ENCODE results near the gene EFL1.
"Not testable (repeated sequence)": the region's sequence is repeated elsewhere in the genome, so short reads cannot be mapped to it uniquely, and the experiment has no call there.

EFL1 gene

GRCh38 chr15:82210066-82210597 lies 52.4 kb downstream of the EFL1 start:
- intact Hi-C loops (cut with DNase I; ENCODE audit: low total_unique reads); H3K4me3 ChIP-seq: not testable (repeated sequence)

GRCh38 chr15:82204575-82204974 lies 58.0 kb downstream of the EFL1 start:
- H3K4me1 ChIP-seq; H3K36me3 ChIP-seq; H3K9me3 ChIP-seq; intact Hi-C loops (cut with DNase I; ENCODE audit: low total_unique reads); H3K4me3 ChIP-seq; H3K27ac ChIP-seq; DNase-seq; H3K27me3 ChIP-seq: not testable (repeated sequence)

More at GRCh38 chr15:82210066-82210597, 52.4 kb downstream of the EFL1 start:
- H3K27ac ChIP-seq, H3K4me1 ChIP-seq, H3K9me3 ChIP-seq, H3K27me3 ChIP-seq, DNase-seq: not testable (repeated sequence)
- peaks cover 0 to 12% (median 0%) of the 10 kb centered on the region in 3 donors for H3K36me3 ChIP-seq

GRCh38 chr15:82197733-82198594 lies 64.6 kb downstream of the EFL1 start:
- Histone ChIP-seq H3K36me3 (no peaks in the 10 kb centered on the region), H3K4me3 (no peak overlapping the region), H3K9me3 (no peaks in the 10 kb centered on the region), H3K27me3 (no peaks in the 10 kb centered on the region), H3K27ac (no peak overlapping the region), H3K4me1 (no peaks in the 10 kb centered on the region)
- DNase-seq = peak; percentile 62 to 69
- peak; percentile 75 to 76 for TF ChIP-seq CTCF (IDR thresholded peaks at IDR 0.05)
- intact Hi-C loops (cut with DNase I; ENCODE audit: low total_unique reads) = no loop called here

- intact Hi-C loops (cut with DNase I; ENCODE audit: low total_unique reads) = no loop called here
- H3K4me3 ChIP-seq = no peak overlapping the region
Observed at GRCh38 chr15:82196353-82196752, 66.2 kb downstream of the EFL1 start.

GRCh38 chr15:82195818-82196217 lies 66.7 kb downstream of the EFL1 start:
- DNase-seq; H3K9me3 ChIP-seq; H3K36me3 ChIP-seq; H3K4me3 ChIP-seq; intact Hi-C loops (cut with DNase I; ENCODE audit: low total_unique reads); H3K4me1 ChIP-seq; H3K27me3 ChIP-seq; H3K27ac ChIP-seq: not testable (repeated sequence)

More at GRCh38 chr15:82196353-82196752, 66.2 kb downstream of the EFL1 start:
- Histone ChIP-seq H3K9me3 (no peaks in the 10 kb centered on the region), H3K27me3 (no peaks in the 10 kb centered on the region), H3K36me3 (no peaks in the 10 kb centered on the region), H3K27ac (no peak overlapping the region), H3K4me1 (no peaks in the 10 kb centered on the region)
- DNase-seq = no peak
- no peak for TF ChIP-seq CTCF (IDR thresholded peaks at IDR 0.05)

- H3K9me3 ChIP-seq; H3K27me3 ChIP-seq; intact Hi-C loops (cut with DNase I; ENCODE audit: low total_unique reads); DNase-seq; H3K4me3 ChIP-seq; H3K27ac ChIP-seq; H3K4me1 ChIP-seq; H3K36me3 ChIP-seq: not testable (repeated sequence)
Observed at GRCh38 chr15:82194488-82194887, 68.0 kb downstream of the EFL1 start.

GRCh38 chr15:82193435-82193834 lies 69.1 kb downstream of the EFL1 start:
- intact Hi-C loops (cut with DNase I; ENCODE audit: low total_unique reads) = not testable (repeated sequence)

GRCh38 chr15:82192394-82192793 lies 70.1 kb downstream of the EFL1 start:
- H3K36me3 ChIP-seq; H3K27me3 ChIP-seq; H3K4me1 ChIP-seq; H3K27ac ChIP-seq; intact Hi-C loops (cut with DNase I; ENCODE audit: low total_unique reads); DNase-seq; H3K9me3 ChIP-seq; H3K4me3 ChIP-seq: not testable (repeated sequence)

More at GRCh38 chr15:82193435-82193834, 69.1 kb downstream of the EFL1 start:
- not testable (repeated sequence) for H3K27ac ChIP-seq, H3K4me3 ChIP-seq, DNase-seq, H3K9me3 ChIP-seq, H3K36me3 ChIP-seq, H3K4me1 ChIP-seq, H3K27me3 ChIP-seq
